GM19463 (cell line): ENCODE results near the gene HORMAD2.
"Not testable (repeated sequence)": the region's sequence is repeated elsewhere in the genome, so short reads cannot be mapped to it uniquely, and the experiment has no call there.

Source experiments
- ATAC-seq: cut with Tn5 transposase; IDR thresholded peaks from one replicate; pipeline ENCODE4 v1.9.1; 2021; ENCODE audit warnings: mild to moderate bottlenecking, moderate library complexity; ENCODE audit not compliant: unreplicated experiment

HORMAD2 gene

DNA sequence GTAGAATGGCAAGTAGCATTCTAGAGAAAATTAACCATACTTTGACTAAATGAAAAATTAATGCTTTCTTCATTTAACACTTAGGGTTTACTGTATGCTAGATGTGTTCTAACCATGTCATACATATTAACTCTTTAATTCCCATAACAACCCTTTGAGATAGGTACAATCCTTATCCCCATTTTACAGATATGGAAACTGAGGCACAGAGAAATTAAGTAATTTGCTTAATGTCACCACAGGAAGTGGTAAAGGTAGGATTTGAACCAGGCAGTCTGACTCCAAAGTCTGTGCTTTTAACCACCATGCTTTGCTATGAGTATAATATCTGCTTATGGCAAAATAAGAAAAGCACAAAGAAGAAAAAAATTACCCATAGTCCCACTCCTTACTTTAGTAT lies 106.8 kb downstream of the HORMAD2 start:
- no peak for ATAC-seq

DNA sequence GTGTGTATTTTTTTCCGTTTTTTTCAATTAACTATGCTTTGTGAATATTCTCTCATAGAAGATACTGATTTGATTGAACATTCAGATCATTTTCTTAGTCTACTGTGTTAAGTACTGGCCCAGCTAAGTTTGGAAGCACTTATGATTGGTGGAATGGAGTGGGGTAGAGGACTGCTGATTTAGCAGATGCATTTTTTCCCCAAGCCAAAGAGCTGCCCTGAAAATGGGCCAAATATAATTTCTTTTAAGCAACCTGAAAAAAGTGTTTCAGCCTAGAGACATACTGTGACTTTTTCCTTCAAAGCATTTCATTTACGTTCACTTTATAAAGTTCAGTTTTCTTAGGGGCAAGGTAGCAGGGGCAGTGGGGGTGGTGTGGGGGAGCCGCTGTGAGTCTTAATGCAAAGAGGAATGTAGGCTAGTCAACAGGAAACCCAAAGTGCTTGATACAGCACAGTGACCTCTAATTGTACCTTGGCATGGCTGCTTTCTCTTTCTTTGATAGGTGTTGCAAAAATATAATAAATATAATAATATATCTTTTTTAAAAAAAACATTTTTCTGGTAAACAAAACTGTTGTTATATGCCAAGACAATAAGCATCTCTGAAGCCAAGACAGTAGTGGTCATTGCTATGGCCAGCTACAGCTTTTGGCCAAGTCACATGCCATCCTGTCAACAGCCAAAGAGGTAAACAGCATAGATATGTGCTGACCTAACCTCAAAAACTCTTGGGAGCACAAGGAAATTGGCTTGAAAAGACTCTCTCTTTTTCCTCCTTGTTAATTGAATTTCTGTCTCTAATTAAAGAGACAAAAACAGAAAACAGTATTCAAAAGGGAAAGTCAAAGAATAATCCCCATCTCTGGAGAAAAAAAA lies 107.5 kb downstream of the HORMAD2 start:
- no peak for ATAC-seq

DNA sequence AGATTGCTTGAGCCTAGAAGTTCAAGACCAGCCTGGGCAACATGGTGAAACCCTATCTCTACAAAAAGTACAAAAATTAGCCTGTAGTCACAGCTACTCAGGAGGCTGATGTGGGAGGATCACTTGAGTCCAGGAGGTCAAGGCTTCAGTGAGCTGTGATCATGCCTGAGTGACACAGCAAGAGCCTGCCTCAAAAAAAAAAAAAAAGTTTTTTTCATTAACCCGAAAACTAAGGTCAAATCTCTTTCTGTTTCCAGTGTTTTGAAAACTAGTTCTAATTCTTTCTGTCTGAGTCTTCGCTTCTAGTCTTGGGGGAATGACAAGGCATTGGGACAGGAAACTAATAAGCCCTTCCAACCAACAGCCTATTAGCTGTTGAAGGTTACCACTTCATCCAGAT lies 108.6 kb downstream of the HORMAD2 start:
- no peak for ATAC-seq

DNA sequence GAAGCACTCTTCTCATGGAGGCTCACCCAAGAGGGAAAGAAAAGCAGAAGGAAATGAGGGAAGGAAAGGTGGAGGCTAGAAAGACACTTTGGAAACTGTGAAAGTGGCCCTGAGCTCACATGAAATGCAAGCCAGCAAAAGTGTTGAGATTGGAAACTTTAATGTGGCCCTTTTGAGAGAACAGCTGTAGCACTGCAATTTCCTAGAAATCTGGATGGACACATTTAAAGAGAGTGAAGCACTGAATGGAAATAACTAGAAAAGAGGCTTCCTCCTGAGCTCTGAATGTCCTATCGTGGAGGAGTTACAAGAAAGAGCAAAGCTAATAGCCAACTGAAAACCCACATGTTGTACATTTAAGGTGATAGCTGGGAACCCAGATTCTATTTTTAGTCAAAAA lies 110.3 kb downstream of the HORMAD2 start:
- no peak for ATAC-seq

DNA sequence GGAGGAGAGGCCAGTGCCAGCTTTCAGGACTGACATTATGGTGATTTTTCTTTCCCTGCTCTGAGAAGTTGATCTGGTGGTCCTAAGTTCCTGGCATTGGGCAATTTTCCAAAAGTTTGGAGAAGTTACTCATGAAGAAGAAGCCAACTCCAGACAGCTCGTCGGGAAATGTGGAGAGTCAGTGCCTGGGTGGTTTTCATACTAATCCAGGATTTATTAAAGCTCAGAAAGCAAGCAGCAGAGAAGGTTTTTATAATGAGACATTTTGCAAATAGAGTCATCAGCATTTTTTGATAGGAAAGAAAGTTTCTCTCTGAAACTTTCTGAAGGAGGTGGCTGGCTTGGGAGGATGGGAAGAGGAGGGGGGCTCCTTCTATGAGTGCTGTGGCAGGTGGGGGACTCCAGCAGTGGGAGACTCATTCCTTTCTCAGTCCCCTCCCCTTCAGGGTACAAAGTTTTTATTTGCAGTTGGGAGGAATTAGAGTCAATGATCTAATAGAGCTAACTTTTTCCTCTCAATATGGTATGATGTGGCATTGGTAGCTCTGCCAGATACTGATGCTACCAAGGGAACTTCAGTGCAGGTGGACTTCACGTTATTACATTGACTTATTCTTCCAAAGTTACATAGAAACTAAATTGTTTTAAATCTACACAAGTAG lies 110.9 kb downstream of the HORMAD2 start:
- no peak for ATAC-seq

DNA sequence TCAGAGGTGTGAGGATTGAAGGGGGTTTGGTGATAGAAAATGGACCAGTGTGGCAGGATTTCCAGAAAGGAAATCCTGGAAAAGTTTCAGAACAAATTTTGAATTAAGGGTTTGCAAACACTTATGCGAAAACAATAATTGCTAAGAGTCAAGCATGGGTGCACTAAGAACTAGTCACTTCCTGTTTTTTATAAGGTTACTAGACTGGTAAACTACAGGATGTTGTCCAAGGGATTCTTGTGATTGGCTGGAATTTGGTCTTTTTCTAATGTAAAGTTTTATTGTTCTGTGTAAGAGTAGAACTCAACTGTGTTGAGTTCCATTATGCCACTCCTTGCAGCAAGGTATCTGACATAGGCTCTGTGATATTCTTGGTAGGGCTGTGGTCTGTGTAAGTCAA lies 112.2 kb downstream of the HORMAD2 start:
- no peak for ATAC-seq

DNA sequence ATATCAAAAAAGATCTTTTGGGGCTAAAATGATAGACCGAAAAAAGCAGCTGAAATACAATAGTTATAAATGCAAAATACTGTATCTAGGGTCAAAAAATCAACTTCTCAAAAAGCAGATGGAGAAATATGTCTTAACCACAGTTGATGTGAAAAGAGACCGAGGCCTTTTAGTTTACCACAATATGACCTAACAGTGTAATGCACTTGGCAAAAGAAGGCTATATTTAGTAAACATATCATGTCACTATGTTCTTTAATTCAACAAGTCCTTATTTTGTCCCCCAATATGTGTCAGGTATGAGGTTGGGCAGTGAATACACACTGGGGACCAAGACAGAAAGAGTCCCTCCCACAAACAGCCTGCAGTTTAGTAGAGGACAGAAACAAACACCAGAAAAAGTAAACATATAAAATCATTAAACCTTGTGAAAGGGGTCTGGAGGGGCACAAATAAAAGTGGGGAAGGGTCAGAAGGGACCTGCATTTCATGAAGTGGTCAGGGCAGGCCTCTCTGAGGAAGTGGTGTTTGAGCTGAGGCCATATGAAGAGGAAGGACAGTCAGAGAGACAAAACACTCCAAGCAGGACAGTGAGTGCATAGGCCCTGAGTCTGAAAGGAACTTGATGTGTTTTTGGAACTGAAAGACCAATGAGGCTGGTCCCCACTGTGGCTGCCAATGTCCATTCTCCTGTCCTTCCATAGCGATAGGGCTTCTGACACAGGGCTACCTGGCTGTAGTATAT lies 112.9 kb downstream of the HORMAD2 start:
- no peak for ATAC-seq

DNA sequence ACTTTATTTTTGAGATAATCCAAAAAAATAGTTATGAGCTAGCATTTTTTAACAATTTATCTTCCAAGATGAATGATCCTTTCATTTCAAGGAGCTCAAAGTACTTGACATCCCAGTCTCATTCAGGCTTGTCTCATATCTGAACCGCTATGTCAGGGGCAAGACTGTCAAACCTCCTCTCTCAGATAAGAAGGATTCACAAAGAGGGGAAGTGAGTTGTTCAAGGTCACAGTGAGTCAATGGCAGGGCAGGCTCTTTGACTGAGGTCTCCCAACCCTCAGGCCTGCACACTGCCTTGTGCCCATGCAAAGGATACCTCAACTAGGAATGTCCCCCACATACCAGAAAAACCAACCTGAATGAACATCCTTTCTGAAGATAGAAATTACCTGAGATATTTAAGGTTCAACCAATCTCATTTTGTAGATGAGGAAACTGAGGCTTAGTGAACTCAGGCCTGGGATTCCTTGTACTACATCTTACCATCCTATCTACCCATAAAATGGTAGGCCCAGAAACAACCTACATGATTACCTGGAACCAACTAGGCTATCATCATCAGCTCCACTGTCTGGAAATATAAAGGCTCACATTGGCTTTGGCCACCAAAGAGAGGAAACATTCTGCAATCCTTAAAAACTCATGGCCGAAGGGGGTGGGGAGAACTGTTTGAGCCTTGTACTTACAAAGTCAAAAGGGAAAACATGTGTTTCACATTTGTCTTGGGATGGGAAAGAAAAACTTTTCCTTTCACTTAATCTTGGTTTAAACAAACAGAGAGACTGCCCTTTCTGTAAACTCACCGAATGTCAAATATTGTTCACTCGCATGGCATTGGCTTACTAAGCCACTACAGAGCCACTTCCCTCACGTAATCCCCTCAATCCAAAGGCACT lies 115.2 kb downstream of the HORMAD2 start:
- ATAC-seq, result no peak

DNA sequence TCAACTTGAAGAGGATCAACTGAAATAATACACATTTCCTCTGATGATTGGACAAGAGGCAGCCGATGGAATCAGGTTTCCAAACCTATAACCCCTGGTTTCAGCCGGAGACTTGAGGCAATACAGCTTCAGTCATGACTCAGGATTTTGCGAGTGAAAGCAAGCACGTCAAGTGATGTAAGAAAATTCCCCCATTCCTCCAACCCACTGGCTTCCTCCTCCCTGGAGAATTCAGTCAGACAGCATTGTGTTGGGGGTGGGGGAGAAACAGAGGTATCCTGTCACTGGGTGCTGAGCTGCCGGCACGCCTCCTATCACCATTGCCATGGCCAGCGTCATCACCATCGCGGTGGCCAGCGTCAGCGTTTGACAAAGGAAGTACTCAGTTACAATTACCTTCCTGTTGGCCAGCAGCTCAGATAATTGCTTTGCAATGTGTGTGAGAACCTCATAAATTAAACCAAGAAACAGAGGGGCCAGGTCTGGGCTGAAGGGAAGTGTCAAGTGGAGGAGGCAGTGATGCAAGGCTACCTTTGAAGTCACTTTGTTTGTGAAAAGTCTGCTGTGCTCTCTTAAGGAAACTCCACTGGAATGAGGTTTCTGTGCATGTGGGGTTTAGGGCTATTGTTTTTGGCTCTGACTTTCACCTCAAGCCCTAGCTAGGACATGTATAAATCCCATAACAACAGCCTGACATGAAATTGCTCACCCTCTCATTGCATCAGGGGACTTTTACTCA lies 116.0 kb downstream of the HORMAD2 start:
- no peak for ATAC-seq

DNA sequence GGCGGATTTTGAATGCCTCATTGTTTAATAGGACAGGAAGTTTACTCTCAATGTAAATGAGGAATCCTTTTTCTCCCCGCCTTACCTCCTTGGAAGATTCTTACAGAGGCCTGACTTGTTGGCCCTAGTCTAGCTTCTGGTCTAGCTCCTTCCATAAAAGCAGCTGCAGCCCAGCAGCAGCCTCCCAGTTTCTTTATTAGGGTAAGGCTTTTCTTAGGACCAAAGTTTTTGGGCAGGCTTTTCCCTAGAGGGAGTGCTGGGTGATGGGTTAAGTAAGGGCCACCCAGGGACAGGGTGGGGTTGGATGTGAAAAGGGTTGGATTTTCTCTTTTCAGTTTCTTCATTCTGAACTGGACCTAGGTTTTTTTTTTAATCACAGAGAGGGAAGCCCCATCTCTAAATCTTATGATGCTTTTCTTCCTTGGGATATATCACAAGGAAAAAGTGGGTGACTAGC lies 116.6 kb downstream of the HORMAD2 start:
- ATAC-seq, result no peak

DNA sequence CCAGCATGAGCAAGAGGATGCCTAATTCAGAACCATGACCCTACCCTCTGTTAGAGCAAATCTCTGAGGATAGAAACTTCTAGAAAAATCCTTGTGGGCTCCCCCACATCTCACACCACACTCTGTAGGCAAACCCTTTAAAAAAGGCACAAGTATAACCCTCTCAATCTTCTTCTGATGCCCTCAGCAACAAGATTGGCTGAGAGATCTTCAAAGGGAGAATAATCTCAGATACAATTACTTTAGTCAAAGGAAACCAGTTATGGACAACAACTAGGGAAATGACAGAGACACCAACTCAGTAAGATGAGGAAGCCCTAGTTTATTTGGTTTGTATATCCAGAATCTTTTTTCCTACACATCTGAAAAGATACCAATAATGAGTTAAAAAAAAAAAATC lies 117.1 kb downstream of the HORMAD2 start:
- ATAC-seq, result no peak

DNA sequence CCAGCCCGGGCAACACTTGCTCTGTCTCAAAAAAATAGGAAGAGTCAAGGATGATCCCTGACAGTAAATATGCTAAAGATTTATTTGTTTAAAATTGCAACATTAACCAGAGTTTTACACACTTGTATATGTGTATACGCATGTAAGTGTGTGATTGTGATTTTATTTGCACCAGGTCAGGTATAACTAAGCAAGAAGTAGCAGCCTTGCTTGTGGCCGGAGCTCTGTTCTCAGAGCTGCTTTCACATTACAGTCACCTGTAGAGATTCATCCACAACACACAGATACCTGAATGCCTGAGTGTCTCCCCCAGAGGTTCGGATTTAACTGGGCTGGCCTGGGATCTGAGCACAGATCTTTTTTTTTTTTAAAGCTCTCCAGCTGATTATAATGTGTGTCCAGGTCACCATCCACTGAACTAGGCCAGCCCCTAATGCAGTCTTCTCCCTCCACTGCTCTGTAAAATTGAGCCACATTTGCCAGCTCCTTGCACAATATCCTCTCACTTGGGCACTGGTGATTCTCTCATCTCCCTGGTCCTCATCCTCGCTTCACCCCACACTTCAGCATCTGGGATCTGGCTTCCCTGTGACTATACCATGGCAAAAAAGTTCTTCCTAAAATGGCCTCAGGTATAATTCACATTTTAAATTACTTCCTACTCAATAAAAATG lies 118.0 kb downstream of the HORMAD2 start:
- ATAC-seq, result no peak

DNA sequence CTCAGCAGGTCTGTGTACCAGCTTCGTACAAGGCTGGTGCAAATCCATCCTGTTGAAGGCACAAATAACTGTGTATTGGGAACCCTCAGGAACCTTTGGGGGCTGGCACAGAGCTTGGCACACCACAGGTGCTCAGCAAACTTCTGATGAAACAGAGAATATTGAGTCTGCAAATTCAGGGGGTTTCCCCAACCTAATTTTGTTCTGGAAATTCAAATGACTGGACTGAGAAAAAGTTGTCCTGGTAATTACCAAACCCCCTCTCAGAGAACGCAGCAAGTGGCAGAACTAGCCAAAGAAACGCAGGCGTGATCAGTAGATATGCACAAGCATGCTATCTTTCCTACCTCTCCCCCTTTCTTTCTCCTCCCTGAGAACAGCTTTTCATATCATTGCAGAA lies 118.7 kb downstream of the HORMAD2 start:
- ATAC-seq, result no peak

DNA sequence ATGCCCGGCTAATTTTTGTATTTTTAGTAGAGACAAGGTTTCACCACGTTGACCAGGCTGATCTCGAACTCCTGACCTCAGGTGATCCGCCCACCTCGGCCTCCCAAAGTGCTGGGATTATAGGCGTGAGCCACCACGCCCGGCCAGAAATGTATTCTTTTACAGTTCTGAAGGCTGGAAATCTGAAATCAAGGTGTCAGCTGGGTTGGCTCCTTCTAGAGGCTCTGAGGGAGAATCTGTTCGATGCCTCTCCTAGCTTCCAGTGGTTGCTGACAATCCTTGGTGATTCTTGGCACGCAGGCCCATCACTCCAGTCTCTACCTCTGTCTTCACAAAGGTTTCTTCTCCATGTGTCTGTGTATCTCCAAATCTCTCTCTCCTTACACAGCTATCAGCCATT lies 120.6 kb downstream of the HORMAD2 start:
- not testable (repeated sequence) for ATAC-seq

DNA sequence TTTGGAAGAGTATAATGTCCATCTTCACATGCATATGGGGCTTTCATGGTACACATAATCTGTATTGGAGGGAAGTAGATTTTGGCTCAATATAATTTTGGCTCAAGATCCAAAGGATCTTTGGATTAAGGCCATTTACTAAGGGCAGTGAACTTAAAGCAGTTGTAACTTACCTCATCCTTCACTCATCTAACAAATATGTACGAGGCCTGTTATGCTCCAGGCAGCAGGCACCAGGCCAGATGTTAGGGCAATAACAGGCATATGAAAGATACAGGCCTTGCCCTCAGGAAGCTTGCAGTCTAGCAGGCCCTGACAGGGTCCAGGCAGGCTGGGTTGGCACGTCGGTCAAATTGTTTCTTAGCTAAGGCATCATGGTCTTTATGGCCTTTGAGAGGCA lies 121.7 kb downstream of the HORMAD2 start:
- ATAC-seq, result no peak

DNA sequence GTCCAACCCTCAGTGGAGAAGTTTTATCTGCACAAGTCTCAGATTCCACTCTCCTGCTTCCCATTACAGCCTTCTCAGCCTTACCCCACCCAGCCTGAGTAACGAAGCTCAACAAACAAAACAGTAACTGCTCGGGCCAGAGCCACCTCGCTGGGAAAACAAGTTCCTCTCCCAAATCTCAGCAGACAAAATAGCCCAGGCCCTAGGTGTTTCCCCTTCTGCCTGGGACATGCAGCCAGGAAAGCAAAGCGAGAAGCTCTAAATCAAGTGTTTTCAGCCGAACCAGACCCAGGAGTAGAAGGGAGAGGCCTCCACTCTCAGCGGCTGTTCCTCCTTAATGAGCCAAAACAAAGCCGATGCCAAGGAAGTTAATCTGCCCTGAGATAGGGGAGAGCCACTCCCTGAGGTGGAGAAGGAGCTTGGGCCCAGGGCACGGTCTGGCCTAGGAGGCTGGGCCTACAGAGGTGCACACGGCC lies 122.3 kb downstream of the HORMAD2 start:
- ATAC-seq, result no peak

DNA sequence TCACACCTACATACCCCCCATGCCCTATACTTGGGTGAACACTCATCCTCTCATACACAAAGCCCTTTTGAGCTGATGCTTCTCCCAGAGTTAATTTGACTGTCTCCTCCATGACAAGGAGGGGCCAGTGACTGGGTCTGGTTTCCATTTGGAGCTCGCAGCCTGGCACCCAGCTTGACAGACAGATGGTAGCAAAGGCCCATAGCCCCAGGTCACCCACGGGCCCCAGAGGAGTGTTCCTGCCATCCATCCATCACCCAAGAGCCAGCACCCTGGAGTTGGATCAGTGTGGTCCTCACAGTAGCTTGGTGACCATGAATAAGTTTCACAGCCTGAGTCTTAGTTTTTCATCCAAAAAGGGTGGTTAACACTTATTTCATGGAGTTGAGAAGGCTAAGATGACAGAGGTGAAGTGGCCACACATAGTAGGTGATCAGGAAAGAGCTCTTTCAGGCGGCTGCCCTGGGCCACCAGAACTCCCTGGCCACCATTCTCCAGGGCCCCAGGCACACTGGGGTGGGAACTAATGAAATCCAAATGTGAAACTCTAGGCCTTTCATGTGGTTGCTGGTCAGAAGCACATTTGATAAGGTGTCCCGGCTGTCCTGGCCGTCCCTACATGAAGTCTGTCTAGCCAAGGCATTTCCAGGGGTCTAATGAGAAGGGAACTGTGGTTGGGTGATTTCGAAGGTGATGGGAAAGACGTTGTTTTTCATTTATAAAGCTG lies 123.9 kb downstream of the HORMAD2 start:
- ATAC-seq, result no peak

DNA sequence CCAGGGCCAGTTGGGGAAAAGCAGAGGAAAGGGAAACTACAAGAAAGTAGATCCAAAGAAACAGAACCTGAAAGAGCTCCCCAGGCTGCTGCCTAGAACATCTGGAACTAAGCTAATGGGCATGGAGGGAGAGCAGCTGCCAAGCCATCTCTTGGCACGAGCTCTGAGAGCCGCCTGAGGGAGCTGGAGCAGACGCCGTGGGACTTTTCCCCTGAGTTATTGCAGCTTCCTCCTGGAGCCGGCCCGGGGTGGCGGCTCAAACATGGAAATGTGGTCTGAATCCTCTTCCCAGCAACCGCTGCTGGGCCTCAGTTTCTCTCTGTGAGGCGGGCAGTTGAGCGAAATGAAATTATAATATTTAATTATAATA lies 124.5 kb downstream of the HORMAD2 start:
- ATAC-seq, result no peak
